Fibroblast of peridontal ligament (primary cell): ENCODE measurements around the gene CFAP90.

Source experiments
- DNase-seq: peaks from one replicate; pipeline ENCODE4 v3.0.0-alpha.2; 2010; ENCODE audit errors: extremely low read depth

CFAP90 gene, protein sequence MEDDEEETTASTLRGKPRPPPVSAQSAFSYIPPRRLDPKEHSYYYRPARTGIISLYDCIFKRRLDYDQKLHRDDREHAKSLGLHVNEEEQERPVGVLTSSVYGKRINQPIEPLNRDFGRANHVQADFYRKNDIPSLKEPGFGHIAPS

DNA sequence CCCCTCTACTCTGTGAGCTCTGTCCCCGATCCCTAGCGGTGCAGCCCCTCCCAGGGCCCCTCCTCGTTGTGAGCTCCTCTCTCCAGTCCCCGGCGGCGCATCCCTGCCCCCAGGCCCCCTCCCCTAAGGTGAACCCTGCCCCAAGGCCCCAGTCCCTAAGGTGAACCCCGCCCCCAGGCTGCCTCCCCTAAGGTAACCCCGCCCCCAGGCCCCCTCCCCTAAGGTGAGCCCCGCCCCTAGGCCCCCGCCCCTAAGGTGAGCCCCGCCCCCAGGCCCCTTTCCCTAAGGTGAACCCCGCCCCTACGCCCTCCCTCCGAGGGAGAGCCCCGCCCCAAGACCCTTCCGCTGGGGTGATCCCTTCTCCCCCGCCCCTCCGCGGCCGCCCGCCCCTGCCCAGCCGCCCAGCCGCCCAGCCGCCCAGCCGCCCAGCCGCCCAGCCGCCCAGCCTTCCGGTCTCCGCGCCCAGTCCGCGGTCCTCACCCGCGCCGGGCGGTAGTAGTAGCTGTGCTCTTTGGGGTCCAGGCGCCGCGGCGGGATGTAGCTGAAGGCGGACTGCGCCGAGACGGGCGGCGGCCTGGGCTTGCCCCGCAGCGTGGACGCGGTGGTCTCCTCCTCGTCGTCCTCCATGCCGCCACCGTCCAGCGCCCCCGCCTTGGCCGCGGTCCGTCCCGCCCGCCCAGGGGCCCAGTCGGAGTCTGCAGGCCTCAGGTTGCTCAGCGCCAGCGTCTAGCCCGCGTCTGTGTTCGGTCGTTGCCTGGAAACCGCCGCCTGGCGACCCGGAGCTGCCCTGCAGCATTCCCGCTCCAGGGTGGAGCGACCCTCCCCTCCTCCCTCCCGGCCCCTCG is at the start of gene CFAP90:
CFAP90 (minus strand) TSS at position 739 of the 845 bp plus-strand sequence; CDS start at position 627, 112 bp downstream.
- DNase-seq = peak; percentile 29

DNA sequence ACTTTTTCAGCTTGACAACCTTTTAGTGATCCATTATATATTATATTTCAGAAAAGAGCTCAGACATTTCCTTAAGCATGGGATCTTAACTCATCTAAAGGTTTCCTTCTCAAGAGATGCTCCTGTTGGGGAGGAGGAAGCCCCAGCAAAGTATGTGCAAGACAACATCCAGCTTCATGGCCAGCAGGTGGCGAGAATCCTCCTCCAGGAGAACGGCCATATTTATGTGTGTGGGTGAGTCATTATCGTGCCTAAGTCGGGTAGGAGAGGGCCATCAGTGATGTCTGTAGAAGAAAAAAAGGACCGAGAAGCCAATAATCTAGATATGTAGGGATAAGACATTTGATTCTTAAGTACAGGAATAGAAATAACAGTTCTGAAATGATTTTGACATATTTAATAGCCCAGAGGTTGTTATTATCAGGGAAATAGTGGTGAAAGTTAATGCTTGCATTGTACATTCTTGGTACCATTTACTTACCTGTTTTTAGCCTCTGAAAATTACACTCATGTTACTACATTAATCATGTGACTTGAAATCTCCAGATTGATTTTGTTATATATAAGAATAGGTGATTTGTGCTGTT is 46.2 kb upstream of the CFAP90 start:
- DNase-seq = peak; percentile 72

DNA sequence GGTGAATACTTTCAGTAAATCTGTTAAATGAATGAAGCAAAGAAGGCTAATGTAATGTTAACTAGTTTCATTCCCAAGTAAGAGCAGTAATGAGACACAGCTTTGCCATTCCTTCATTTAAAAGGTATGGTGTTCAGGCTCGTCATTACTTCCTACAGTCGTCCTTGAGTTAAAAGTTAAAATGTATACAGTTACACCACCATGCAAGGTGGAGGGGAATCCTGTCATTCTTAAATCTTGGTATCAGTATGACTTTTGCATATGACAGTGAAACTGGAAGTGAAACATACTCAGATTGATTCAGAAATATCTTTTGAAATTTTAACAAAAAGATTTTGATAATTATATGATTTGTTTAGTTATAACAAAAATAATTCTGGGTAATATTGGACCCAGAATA is 43.9 kb upstream of the CFAP90 start:
- DNase-seq = no peak

DNA sequence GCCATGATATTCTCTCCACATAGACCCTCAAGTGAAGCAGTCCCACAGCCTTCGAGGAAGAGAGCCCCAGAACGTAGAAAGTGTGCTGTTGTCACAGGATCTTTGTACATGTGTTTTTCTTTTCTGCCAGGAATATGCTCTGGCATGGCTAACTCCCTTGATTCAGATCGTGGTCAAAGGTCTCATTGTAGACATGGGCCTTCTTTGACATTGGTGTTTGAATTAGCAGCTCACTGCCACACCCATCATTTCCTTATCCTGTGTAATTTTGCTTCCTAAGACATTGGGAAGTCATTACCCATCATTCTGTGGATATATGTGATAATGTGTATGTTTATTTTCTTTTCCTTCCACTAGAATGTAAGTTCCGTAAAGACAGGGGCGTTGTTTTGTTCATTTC is 43.5 kb upstream of the CFAP90 start:
- DNase-seq = no peak

DNA sequence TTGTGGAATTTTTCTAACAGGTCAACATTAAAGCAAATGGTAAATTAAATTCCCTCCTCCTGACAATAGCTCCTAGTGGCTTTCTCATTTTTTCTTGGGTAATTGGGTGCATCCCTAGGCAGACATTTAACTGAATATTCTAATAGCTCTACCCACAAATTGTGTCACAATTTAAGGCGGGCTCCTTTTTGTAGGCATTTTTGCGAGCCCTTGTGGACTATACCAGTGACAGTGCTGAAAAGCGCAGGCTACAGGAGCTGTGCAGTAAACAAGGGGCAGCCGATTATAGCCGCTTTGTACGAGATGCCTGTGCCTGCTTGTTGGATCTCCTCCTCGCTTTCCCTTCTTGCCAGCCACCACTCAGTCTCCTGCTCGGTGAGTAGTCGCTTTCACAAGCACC is 38.0 kb upstream of the CFAP90 start:
- no peak for DNase-seq

DNA sequence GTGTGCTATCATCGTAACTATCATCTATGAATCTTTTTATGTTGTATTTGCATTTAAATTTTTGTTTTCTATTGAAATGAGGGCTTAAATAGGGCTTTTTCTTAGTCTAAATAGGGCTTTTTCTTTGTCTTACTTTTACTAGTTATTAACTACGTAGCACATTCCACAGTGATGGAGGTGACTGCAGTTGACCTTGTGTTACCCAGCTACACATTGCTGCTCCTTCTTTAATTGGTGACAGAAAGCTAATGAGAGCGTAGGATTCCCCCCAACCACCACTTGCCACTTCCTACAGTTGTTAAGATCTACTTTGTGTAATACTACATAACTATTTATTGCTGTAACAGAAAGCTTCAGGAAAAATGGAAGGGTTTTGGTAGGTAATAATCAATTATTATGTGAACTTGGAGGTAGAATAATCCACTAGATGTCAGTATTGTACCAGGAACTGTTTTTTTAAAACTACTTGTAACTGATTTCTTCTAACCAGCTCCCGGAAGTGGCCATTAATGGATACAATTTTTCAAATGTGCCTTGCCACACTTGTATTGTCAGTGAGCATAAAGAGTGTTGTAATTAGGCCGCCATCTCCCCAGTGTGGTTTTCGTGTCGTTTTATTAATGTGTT is 36.0 kb upstream of the CFAP90 start:
- peak; percentile 83 for DNase-seq

DNA sequence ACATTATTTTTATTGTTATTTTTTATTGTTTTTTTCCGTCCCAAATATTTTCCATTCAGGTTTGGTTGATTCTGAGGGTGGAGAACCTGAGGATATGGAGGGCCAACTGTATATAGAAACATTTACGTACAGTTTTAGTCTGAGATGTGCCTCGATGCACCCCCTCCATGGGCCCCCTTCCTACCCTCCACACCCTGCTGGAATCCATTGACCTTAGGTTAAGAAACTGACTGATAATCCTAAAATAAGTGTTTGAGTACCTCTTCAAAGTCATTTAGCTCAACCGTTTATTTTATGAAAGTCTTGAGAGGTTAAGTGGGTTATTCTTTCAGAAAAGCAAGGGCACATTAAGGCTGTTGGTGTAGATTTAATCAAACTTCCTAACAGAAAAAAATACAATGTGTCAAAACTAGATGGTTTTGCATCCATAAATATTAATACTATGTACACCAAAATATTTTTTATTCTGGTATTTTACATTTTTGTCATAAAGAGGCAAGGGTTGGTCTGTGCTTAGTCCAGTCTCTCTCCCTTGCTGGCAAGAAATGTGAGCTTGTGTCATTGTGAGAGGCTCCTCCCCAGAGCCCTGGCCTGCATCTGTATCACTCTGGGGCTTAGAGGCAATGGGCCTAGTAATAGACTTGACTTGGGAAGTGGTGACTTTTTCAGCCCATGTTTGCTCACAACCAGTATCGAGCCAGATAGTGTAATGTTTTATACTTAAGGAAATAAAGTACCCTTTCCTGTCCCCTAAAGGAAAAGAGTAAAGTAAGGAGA is 33.7 kb upstream of the CFAP90 start:
- no peak for DNase-seq

DNA sequence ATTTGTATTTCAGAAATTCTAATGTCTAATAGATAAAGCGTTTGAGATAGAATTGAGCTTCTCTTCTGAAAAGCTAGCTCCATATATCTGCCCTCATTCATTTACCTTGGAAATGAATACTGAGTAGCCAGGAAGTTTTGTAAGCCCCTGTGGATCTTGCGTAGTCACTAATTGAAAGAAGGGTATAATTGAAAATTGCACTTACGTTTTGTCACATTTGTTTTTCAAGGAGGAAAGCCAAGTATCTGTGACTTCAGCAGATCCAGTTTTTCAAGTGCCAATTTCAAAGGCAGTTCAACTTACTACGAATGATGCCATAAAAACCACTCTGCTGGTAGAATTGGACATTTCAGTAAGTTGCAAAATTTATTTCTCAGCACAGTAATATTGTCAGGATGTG is 32.0 kb upstream of the CFAP90 start:
- no peak for DNase-seq

DNA sequence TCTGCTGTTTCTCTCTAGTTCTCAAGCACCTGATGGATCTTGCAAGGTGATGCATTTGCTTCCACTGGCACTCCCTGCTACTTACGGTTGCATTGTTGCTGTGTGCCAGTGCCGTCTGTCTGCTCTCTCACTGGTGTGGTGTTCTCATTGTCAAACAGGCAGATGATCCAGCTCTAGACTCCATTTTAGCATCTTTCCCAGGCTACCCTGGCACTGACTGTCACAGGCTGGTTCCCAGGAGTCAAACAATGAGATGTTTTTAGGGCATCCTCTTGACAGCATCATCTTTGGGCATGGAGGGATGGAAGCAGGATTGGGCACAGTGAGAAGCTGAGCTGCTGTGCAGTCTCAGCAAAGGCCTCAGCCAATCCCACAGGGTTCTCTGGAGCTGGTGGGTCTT is 30.9 kb upstream of the CFAP90 start:
- DNase-seq = no peak

DNA sequence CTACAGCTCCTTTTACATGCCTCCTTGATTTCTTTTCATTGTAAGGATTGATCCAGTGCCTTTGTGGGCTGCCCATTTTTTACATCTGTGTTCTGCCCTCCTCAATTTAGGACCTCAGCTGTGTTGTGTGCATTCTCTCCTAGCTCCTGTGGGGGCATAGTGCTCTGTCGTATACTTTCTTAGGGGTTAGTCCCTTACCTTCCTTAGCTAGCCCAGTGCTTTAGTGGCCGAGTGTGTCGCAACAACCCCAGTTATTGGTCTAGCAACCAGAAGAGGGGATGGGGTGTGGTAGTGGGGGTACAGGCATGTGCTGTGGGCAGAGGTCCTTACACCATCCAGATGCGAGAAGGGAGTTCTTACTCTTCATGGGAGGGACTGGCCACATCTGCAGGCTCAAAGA is 30.2 kb upstream of the CFAP90 start:
- DNase-seq = no peak

DNA sequence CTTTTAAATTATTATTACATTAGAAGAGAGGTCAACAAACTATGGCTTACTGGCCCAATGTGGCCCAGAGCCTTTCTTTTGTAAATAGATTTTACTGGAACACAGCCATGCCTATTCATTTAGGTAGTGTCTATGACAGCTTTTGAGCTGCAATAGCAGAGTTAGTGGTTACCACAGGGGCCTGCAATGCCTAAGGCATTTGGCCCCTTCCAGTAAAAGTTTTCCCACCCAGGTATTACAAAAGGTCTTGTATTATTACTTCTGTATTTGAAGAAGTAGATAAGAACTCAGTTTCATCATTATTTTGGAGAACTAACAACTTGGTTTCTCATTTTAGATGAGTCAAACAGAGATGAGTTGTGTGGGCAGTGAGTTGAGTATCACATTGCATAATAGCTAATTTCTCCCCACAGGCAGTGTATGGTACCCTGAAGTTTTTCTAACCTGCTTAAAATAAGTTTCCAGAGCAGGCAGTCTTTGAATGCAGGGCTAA is 27.5 kb upstream of the CFAP90 start:
- DNase-seq = peak; percentile 42

DNA sequence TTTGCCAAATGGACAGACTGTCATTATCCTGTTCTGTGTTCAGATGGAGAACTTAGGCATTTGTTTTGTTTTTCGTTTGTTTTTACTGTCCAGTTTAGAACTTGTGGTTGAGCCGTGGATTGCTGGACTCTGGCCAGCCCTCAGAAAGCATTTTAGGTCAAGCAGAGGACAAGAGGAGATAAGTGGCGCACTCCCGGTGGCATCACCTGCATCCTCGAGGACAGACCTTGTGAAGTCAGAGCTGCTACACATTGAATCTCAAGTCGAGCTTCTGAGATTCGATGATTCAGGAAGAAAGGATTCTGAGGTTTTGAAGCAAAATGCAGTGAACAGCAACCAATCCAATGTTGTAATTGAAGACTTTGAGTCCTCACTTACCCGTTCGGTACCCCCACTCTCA is 26.9 kb upstream of the CFAP90 start:
- DNase-seq = peak; percentile 23

DNA sequence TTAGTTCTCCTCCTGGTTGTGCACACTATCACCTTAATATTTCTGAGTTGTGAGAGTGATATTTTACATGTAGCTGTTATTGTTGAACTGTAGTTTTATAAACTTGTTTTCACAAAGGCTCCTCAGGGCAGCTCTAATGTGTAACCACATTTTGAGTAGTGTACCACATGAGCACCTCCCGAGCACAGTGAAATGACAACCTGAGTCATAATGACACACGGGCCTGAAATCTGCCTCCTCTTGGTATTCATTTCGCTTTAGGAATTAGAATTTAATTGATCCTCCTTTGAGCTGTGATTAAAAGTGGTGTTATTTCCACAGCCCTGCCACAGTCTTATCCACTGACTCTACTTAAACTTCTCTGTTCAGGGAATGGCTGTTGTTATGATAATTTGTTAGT is 25.9 kb upstream of the CFAP90 start:
- peak; percentile 62 for DNase-seq

DNA sequence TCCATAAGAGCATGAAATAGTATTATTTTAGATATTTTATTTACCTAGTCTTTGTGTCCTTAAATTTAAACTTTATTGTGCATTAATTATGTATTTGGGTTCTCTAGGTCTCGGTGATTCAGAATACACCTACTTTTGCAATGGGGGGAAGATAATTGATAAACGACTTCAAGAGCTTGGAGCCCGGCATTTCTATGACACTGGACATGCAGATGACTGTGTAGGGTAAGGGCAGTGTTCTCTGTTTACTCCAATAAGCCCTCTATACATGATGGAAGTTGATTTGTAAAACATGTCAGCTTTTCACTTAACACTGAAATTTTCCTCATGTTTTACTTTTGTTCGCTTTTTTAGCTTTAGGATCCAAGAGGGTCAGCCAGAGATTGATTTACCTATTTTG is 24.2 kb upstream of the CFAP90 start:
- no peak for DNase-seq

DNA sequence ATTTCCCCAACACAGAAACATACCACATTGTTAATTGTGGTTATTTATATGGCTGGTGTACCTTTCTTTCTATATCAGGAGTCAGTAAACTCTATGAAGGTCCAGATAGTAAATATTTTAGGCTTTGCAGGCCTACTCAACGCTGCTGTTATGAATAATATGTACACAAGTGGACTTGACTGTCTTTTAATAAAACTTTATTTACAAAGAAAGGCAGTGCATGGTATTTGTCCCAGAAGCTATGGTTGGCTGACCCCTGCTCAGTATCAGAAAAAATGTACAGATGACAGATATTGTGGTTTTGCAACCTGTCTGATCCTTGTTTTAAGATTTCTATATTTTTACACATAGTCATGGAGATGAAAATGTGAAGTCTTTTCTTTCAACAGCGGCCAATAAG is 23.7 kb upstream of the CFAP90 start:
- DNase-seq = no peak

DNA sequence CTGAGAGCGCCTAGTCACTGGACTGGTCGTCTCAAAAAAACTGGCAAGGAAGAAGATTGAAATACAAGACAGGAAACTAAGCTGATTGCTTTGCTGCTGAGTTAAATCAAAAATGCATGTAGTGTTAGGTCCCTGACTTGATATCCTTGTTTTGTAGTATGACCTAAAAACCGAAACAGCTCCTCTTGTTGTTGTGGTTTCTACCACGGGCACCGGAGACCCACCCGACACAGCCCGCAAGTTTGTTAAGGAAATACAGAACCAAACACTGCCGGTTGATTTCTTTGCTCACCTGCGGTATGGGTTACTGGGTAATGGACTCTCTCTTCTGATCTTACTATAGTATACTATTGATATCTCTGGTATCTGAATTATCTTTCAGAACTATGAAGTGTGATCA is 22.3 kb upstream of the CFAP90 start:
- DNase-seq = no peak

DNA sequence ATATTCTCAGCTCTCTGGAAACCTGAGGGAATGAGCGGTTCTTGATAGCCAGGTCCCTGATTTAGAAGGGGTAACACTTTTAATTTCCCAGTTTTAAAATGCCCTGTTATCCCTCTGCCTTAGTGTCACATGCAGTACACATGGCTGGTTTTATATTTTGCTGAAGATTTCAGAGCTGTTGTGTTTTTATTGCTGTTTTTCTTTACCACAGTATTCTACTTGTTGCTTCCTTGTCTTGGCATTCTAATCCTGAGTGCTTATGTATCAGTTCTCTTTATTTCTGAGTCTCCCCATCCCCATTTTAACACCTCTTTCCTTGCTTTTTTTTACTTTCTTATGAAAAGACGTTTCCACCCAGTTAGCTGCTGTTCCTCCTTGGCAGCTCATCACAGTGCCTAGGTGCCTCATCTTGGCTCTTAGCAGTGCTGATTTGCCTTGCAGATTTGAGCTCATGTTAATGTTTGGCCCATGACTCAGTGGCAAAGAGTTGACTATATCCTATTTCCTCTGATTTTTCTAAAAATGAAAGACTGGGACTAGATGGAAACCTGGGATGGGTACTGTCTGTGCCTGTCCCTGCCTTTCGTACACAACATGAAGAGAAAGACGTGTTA is 21.7 kb upstream of the CFAP90 start:
- no peak for DNase-seq

DNA sequence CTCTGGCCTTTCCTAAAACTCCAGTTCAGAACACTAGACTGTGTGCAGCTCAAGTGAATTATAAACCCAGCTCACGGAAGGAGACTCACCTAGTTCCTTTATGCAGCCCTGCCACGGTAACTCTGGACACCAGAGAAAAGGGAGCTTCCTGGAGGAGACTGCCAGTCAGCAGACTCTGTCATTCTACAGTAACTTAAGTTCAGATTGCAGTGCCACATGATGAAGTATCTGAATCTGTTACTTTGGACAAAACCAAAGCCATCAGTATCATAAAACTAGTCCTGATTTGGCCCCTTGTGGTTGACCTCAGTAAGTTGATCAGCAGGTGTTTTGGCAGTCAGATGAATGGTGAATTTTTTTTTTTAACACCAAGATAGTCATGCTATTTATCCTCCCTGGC is 20.7 kb upstream of the CFAP90 start:
- DNase-seq = no peak

DNA sequence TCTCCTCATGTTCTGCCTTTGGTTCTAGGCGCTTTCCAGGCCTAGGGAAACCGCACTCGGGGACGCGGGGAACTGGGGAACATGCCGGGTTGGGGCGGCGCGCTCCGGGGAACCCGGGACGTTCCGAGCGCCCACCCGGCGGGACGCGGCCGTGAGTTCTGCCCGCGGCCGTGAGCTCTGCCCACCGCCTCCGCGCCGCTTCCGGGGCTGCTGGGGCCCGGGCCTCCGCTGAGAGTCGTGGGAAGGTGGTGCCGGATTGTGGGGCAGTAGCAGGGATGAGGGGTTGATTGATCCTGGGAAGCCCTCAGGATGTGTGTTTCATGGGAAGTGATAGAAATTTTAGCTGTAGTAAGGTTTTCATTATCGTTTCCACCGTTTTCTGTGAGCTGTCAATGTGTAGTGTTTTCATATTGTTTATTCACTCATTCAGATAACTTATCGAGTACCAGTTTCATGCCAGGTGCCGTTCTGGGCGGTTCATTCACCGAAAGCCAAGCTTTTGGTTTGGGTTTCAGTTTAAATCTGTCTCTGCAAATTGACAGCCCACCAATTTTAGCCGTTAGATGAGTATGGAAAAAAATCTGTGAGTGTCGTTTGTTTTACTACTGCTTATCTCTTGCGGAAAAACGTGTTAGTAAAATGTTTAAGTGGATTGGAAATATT is 18.7 kb upstream of the CFAP90 start:
- DNase-seq = no peak

DNA sequence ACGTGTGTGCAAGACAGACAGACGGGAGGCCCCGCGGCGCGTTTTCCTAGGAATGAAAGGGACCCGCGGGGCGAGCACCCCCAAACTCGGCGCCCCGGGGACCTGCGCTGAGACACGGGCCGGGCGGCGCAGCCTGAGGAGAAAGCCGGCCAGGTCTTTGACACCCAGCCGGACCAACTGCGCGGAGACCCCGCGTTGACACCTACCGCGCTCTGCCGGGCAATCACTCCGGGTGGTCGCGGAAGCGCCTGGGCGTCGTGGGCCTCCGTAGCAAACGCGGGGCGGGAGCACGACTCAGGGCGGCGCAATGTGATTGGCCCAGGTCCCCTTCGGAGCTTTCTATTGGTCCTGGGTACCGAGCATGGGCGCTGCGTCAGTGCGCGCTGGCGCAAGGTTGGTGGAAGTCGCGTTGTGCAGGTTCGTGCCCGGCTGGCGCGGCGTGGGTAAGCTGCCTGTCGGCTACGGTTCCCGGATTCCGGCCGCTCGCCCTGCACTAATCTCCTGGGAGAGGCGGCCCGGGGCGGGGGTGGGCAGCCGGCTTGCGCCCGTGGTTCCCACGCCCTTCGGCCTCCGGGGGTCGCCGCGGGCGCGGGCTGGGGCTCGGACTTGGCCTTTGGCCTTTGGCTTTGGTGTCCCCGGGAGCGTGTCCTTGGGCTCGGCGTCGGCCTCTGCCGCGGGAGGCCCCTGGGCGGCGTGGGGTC is 18.0 kb upstream of the CFAP90 start, which contains the start of the genes FASTKD3 and MTRR:
FASTKD3 (minus strand) TSS at position 259 of the 701 bp plus-strand sequence. CDS start 948 bp downstream, outside the sequence.
MTRR (plus strand) TSS at position 376 of the 701 bp plus-strand sequence. CDS start 1,647 bp downstream, outside the sequence.
- DNase-seq = peak; percentile 89
